Measurements from ENCODE around the gene DEFB129.
"Not testable (repeated sequence)": the region's sequence is repeated elsewhere in the genome, so short reads cannot be mapped to it uniquely, and the experiment has no call there.

Gene DEFB129

DNA sequence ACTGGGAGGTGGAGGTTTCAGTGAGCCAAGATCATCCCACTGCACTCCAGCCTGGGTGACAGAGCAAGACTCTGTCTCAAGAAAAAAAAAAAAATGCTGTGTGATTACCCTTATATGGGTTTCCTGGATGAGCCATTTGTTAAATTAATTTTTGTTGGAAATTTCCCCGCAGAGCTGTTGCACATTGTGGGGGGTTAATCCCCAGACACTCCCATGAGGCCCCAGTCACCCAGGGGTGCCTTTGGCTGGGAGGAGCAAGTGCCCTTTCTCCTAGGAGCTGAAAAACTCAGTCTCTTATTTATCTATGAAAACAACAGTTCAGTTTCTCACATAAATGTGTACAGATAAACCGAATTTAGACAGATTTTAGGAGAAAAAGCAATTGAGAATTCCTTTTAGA, 25.7 kb downstream of the DEFB129 start:
- no peak for DNase-seq (ENCODE audit: low read depth in 2 of 2)

DNA sequence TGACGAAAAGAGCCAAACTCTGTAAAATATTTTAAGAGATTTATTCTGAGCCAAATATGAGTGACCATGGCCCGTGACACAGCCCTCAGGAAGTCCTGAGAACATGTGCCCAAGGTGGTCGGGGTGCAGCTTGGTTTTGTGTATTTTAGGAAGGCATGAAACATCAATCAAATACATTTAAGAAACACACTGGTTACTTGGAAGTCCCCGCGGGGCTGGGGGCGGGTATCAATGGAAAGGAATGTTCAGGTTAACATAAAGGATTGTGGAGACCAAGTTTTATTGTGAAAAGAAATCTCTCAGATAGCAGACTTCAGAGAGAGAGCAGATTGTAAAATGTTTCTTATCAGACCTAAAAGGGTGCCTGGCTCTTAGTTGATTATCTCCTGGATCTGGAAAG, 26.4 kb downstream of the DEFB129 start:
- not testable (repeated sequence) for DNase-seq (ENCODE audit: low read depth in 2 of 2)

DNA sequence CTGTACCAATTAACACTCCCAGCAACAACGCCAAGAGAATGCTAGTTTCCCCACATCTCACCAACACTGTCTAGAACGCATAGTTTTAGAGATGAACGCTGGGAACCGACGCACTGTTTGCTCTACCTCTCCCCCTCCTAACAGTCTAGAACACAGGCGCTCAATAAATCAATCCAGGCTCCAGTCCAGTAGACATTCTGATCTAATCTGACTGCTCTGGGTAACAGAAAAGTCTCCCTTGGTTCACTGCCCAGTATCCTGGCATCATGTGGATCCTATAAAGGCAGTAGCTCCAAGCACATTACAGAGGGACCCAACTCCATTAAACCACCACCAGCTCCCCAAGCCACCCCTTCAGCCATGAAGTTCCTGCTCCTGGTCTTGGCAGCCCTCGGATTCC, 30.4 kb downstream of the DEFB129 start, which contains the start of gene DEFB132:
TSS of gene DEFB132 (plus strand) at position 306 of the 400 bp plus-strand sequence. CDS start at position 361, 55 bp downstream.
- no peak for DNase-seq (ENCODE audit: low read depth in 2 of 2)

DNA sequence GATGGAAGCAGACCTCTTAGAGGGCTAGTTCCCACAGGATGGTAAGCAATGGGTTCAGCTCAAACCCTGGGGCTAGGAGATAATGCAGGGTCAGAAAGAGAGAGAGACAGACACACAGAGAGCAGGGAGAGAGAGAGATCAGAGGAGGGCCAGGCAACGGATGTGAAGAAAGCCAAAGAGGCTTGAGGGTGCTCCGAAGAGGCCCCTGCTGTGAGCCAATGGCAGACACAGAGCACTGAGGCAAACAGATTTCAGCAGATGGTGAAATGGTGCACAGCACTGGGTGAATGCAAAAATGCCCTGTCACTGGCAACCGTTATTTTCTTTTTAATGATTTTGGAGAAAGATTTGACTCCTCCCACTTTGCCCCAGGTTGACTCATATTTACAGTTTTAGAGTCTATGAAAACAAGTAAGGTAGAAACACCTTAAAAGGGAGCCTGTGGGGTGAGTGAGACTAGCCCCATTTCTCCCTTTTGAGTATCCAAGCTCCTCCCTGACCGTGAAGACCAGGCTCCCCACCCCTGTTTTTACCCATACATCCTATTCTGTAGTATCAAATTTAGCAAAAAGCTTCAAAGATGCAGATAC, 31.3 kb downstream of the DEFB129 start:
- DNase-seq (ENCODE audit: low read depth in 2 of 2), result no peak

DNA sequence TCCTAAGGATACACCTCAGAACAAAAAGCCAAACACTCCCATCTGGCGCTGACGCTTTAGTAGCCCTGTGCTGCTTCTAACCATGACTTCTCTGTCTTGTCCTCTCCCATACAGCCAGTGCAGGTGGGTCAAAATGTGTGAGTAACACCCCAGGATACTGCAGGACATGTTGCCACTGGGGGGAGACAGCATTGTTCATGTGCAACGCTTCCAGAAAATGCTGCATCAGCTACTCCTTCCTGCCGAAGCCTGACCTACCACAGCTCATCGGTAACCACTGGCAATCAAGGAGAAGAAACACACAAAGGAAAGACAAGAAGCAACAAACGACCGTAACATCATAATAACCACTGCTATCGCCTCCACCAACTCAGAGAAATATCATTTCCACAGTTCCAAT, 31.9 kb downstream of the DEFB129 start:
- no peak for DNase-seq (ENCODE audit: low read depth in 2 of 2)

DNA sequence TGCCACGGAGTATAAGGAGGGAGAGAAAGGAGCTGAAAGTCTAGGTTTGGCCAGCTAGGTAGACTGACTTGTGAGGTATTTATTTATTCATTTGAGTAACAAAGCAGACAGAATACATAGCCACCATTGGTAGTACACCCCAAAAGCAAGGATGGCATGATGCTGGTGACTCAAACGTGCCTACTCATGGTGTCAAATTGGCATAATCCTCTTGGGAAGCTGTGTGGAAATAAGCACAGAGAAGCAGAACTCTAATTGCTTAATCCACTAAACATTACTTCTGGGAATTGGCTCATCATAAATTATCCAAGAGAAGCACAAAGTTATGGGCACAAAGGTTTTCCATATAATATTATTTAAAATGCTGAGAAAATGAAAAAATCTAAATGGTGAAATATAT, 32.9 kb downstream of the DEFB129 start:
- no peak for DNase-seq (ENCODE audit: low read depth in 2 of 2)

DNA sequence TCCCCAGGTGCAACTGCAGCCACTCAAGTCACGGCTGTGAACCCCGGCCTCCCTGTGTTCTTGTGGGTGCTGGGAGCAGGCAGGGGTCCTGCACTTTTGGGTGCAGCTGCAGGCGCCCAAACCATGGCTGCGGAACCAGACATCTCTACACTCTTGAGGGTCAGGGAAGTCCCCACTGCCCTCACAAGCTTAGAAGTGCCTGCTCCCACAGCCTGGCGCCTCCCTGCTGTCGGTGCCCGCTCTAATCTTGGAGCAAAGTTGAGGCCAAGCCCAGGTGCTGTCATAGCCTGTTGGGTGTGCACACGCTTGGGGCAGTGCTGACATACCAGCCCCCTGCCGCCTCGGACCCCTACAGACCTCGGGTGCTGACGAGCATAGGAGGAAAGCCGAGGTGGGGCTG, 36.6 kb downstream of the DEFB129 start:
- DNase-seq (ENCODE audit: low read depth in 2 of 2), result no peak

DNA sequence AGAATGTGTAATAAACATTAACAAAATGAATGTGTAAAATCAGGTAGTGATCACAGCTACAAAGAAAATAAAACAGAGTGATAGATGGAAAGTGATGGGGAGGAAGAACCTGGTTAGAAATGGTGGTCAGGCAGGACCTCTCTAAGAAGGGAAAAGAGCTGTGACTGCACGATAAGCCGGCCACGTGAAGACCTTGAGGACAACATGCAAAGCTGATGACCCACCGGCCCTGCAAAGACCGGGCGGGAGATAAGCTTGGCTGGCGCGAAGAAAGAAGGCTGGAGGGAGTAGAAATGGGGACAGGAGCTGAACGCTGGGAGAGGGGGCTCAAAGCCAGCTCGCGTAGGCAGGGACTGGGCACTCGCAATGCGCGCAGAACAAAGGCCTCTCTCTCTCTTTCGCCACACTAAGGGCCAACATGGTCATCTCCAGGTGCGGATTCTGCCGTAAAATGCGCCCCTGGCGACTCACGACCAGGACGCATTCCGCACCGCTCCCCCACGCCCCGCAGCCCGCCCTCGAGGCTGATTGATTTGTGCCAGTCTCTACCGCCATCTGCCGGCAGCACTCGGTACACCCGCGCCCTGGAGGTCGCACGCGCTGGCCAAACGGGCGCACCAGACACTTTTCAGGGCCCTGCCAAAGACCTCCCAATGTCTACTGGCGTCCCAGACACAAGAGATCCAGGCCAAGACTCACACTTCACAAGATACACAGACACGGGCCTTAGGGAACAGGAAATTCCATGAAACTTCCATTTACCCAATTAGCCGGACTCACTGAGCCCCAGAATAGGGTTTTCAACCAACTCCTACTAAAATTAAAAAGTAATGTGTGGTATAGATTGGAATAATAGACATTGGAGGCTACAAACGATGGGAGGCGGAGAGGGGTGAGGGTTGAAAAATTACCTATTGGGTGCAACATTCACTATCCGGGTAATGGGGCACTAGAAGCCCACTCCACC, 39.8 kb downstream of the DEFB129 start:
- DNase-seq (ENCODE audit: low read depth in 2 of 2), result peak; percentile 73 to 87

DNA sequence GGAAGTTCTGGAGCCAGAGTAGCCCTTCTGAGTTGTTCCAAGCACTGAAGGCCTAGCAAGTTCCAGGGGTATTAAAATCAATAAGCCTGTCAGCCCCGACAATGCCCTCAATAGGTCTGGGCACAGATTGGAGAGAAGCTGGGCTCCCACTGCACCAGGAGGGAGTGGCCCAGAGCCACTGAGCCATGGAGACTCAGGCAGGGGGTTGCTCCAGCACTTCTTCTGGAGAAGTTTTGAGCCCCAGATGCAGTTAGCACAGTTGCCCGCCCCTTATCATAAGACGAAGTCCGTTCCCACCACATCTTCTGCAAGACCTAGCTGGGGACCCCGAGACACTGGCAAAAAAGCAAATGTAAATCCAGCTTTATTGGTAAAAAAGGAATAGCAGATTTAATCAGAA, 43.5 kb downstream of the DEFB129 start:
- DNase-seq (ENCODE audit: low read depth in 2 of 2), result no peak

DNA sequence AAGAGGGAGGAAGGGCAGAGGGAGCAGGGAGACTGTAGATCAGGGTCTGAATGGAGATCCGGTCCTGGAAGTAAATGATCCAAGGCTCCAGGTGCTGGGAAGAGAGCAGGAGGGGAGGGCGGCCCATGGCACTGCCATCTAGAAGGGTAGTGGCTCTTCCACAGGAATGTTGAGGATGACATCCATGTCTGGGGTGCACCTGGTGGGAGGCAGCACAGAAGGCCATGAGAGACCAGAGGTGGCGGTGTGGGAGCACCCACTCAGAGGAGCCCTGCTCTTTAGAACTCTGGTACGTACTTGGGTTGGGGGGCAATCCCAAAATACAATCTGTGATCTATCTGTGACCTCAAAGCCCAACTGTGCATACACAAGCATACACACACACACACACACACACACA, 44.0 kb downstream of the DEFB129 start:
- no peak for DNase-seq (ENCODE audit: low read depth in 2 of 2)

DNA sequence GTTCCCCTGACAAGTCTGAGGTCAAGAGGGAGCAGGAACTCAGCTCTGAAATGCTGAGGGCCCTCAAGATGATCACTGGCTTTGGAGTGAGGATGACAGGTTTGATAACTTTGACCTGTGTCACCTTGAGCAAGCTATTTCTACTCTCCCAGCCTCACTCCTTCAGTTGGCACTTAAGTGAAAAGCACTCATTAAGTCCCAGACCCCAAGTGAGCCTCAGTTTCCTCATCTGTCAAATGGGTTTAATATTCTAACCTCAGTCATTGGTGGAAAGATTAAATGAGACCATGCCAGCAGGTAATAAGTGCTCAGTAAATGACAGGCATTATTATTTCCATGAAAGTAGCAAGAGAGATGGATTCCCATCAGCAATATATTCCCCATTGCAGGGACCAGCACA, 44.5 kb downstream of the DEFB129 start:
- DNase-seq (ENCODE audit: low read depth in 2 of 2), result no peak

DNA sequence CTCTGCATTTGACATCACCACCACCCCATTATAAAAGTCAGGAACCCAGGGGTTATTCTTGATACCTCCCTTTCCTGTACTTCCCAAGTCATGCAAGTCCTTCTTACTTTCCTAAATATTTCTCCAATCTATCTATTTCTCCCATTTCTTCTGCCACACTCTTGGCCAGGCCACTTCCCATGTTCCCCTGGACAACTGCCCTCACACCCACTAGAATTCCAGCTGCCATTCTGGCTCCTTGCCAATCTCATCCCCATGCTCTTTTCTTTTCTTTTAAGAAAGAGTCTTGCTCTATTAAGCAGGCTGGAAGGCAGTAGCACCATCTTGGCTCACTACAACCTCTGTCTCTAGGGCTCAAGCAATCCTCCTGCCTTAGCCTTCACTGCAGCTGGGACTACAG, 45.7 kb downstream of the DEFB129 start:
- no peak for DNase-seq (ENCODE audit: low read depth in 2 of 2)

DNA sequence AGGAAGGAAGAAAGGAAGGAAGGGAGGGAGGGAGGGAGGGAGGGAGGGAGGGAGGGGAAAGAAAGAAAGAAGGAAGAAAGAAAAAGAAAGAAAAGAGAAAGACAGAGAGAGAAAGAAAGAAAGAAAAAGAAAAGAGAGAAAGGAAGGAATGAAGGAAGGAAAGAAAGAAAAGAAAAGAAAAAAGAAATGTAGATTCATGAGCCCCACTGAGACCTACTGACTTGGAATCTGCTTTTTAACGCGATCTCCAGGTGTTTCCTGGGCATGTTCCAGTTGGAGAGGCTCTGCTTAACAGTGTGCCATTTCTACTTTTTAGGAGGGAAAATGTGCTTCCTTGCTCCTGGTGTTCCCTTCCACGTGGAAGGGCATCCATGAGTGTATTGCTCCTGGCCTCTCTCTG, 46.8 kb downstream of the DEFB129 start:
- no peak for DNase-seq (ENCODE audit: low read depth in 2 of 2)

DNA sequence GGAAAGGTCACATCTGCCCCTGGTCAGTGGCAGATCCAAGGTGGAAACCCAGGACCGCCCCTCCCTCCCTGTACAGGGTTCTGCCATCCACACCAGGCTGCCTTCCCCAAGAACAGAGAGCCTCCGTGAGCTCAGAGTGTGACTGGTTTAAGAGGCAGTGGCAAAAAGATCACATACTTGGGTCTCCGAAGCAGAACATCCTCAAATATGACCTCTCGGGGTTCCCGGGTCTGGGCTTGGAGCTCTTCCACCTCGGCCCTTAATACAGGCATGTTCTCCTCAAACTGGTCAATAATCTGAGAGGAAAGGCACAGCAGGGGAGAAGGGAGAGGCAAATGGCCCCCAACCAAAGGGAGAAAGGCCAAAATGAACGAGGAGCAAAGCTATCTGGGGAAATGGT, 48.7 kb downstream of the DEFB129 start:
- DNase-seq (ENCODE audit: low read depth in 2 of 2), result no peak

DNA sequence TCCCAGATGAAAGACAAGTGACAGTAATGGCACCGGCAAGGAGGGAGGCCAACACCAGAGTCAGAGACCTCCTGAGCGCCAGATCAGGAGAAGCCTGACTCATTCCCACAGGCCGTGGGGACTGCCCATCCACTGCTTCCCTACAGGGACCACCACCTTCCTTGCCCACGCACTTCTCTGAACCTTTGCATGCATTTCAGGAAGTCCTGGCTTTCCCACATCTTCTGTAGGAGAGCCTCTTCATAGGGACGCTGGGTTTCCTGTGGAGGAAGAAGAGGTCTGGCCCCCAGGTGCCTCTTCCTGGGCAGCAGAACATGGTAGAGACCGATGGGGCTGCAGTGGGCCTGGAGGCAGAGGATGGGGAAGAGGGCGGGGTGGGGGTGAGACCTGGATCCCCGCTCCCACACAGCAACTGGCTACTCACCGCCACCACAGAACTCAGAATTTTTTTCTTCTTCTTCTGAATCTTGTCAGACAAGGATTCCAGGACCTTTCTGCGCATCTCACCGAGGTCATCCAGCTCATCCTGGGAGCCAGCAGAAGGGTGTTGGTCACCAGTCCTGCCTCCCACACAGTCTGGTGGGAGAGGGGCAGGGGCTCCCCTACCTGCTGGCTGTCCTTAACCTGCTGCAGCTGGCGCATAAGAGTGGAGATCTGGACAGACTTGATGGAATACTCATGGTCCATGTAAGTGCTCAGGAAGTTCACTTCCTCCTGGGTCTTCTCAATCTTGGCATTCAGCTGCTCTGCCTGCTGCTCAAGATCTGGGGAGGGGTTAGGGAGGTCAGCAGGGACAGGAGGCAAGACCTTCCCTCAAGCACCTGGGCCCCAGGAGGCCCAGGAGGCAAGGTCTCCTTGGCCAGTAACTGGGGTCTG, 49.8 kb downstream of the DEFB129 start:
- no peak for DNase-seq (ENCODE audit: low read depth in 2 of 2)

DNA sequence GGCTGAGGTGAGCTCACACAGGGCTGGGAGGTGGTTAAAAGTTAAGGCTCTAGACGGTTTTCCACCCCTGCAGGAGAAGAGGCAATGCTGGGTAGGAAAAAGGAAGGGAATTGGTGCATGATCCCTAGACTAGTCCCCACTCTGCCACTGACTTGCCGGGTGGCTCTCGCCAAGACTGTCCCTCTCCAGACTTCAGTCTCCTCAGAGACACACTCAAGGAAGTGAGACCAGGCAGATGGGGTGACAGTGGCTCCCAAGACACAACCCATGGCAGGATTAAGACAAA, 50.4 kb downstream of the DEFB129 start:
- no peak for DNase-seq (ENCODE audit: low read depth in 2 of 2)

DNA sequence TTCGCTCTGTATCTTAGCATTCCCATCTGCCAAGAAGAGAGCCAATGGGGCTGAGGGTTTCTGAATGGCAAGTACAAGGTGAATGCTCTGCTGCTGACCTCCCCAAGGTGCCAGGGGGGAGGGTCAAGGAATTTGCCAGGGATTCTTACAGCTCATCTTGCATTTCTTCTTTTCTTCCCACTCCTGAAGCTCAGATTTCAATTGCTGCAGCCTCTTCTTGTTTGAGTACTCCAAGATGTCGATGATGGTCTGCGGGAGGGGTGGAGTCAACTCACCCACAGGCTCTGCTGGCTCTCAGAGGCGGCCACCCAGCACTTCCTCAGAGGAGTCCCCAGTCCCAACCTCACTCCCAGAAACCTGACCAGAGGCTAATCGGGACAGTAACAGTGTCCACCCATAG, 51.1 kb downstream of the DEFB129 start:
- no peak for DNase-seq (ENCODE audit: low read depth in 2 of 2)

DNA sequence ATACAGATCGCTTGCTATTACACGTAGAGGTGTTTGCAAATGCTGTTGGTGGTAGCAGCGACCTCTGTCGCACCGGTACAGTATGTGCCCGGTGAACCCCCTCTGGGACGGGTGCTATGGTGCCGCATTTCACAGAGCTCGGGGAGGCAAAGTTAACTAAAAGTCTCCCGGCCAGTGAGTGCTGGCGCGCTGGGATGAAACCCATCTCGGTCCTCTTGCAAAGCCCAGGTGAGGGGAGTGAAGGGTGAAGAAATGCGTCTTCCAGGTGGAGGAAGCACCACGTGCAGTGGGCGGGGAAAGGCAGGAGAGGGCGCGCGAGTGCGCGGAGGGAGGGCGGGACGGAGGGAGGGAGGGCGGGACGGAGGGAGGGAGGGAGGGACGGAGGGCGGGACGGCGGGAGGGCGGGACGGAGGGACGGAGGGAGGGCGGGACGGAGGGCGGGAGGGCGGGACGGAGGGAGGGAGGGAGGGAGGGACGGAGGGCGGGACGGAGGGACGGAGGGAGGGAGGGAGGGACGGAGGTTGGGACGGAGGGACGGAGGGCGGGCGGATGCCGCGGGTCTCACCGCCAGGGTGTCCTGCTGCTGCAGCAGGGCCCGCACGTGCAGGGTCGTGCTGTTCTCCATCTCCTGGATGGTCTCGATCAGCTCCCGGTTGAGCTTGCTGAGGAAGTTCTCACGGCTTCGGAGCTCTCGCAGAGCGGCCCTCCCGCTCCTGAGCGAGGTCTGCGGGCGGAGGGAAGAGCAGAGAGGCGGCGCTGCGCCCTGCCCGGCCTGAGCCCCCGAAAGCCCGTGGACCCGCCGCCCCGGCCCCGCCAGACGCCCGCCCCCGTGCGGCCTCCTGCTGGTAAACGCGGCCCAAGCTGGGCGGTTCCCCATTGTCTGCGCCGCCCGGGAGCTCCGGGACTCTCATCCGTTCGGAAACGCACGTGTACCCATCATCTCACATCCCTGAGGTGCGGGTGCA, 51.8 kb downstream of the DEFB129 start:
- no peak for DNase-seq (ENCODE audit: low read depth in 2 of 2)
